ENCODE data around the gene SHOX. TPM values are rescaled to one million over a fixed set of nuclear protein-coding genes. Genes with fewer than 3 reads are reported as not detected.
"Not testable (repeated sequence)": the region's sequence is repeated elsewhere in the genome, so short reads cannot be mapped to it uniquely, and the experiment has no call there.

The SHOX gene
- total RNA-seq, 1 experiment from 2014 or later: not detected

- TF ChIP-seq CTCF (IDR thresholded peaks at IDR 0.05; ENCODE audit: insufficient read depth in 1 of 2, low read depth in 1 of 2, low read length in 1 of 2, severe bottlenecking in 1 of 2, unreplicated experiment in 1 of 2): no peak
- DNase-seq: no peak
- Histone ChIP-seq H3K4me3 (ENCODE audit: low read depth, low read length) (no peak overlapping the region), H3K36me3 (ENCODE audit: control insufficient read depth, insufficient read depth, low read length) (no peaks in the 10 kb centered on the region), H3K9me3 (no peaks in the 10 kb centered on the region), H3K4me1 (no peaks in the 10 kb centered on the region), H3K27me3 (replicated peaks; ENCODE audit: control insufficient read depth, insufficient read depth, low read length) (no peaks in the 10 kb centered on the region)
- Mint-ChIP-seq H3K27ac (ENCODE audit: unreplicated experiment) (no peak overlapping the region), H3K9me3 (ENCODE audit: unreplicated experiment) (peaks cover 21% of the 10 kb centered on the region), H3K36me3 (ENCODE audit: insufficient read depth, unreplicated experiment) (no peaks in the 10 kb centered on the region), H3K27me3 (ENCODE audit: insufficient read depth, unreplicated experiment) (no peaks in the 10 kb centered on the region), H3K4me3 (ENCODE audit: unreplicated experiment) (no peak overlapping the region), H3K4me1 (ENCODE audit: low read depth, unreplicated experiment) (no peaks in the 10 kb centered on the region)
- POLR2A ChIA-PET: no interaction called here
- BruUV-seq (replicated peaks): no TSS peak
- CTCF ChIA-PET: no interaction called here
- intact Hi-C loops (cut with micrococcal nuclease; ENCODE audit: unreplicated experiment): no loop called here
Measured at GRCh38 chrX:590693-591404, 39.7 kb upstream of the SHOX start.

GRCh38 chrX:599837-600715 lies 30.5 kb upstream of the SHOX start:
- Histone ChIP-seq H3K27me3 (replicated peaks; ENCODE audit: control insufficient read depth, insufficient read depth, low read length) (no peaks in the 10 kb centered on the region), H3K4me3 (ENCODE audit: low read depth, low read length) (no peak overlapping the region), H3K36me3 (ENCODE audit: control insufficient read depth, insufficient read depth, low read length) (no peaks in the 10 kb centered on the region), H3K4me1 (no peaks in the 10 kb centered on the region), H3K9me3 (peaks cover 7% of the 10 kb centered on the region; the same call in 1 of the 2 replicates)
- Mint-ChIP-seq H3K9me3 (ENCODE audit: unreplicated experiment) (peaks cover 36% of the 10 kb centered on the region), H3K27me3 (ENCODE audit: insufficient read depth, unreplicated experiment) (no peaks in the 10 kb centered on the region), H3K36me3 (ENCODE audit: insufficient read depth, unreplicated experiment) (no peaks in the 10 kb centered on the region), H3K4me3 (ENCODE audit: unreplicated experiment) (no peak overlapping the region), H3K27ac (ENCODE audit: unreplicated experiment) (no peak overlapping the region), H3K4me1 (ENCODE audit: low read depth, unreplicated experiment) (no peaks in the 10 kb centered on the region)
- DNase-seq: no peak
- no TSS peak for BruUV-seq (replicated peaks)
- TF ChIP-seq CTCF (IDR thresholded peaks at IDR 0.05; ENCODE audit: insufficient read depth in 1 of 2, low read depth in 1 of 2, low read length in 1 of 2, severe bottlenecking in 1 of 2, unreplicated experiment in 1 of 2): no peak
- ChIA-PET CTCF (no interaction called here), POLR2A (no interaction called here)
- intact Hi-C loops (cut with micrococcal nuclease; ENCODE audit: unreplicated experiment): no loop called here

GRCh38 chrX:603029-603428 lies 27.6 kb upstream of the SHOX start:
- BruUV-seq (replicated peaks); H3K4me3 Mint-ChIP-seq (ENCODE audit: unreplicated experiment); DNase-seq; POLR2A ChIA-PET; H3K27ac Mint-ChIP-seq (ENCODE audit: unreplicated experiment); H3K27me3 Mint-ChIP-seq (ENCODE audit: insufficient read depth, unreplicated experiment); intact Hi-C loops (cut with micrococcal nuclease; ENCODE audit: unreplicated experiment); H3K4me1 Mint-ChIP-seq (ENCODE audit: low read depth, unreplicated experiment); H3K9me3 ChIP-seq; H3K4me3 ChIP-seq (ENCODE audit: low read depth, low read length); H3K27me3 ChIP-seq (replicated peaks; ENCODE audit: control insufficient read depth, insufficient read depth, low read length); CTCF ChIA-PET; H3K4me1 ChIP-seq; H3K36me3 ChIP-seq (ENCODE audit: control insufficient read depth, insufficient read depth, low read length); H3K36me3 Mint-ChIP-seq (ENCODE audit: insufficient read depth, unreplicated experiment): not testable (repeated sequence)
- H3K9me3 Mint-ChIP-seq (ENCODE audit: unreplicated experiment): peaks cover 16% of the 10 kb centered on the region

- H3K4me1 ChIP-seq; POLR2A ChIA-PET; H3K36me3 ChIP-seq (ENCODE audit: control insufficient read depth, insufficient read depth, low read length); CTCF ChIA-PET; H3K27me3 ChIP-seq (replicated peaks; ENCODE audit: control insufficient read depth, insufficient read depth, low read length); BruUV-seq (replicated peaks); H3K4me3 Mint-ChIP-seq (ENCODE audit: unreplicated experiment); H3K27ac Mint-ChIP-seq (ENCODE audit: unreplicated experiment); H3K27me3 Mint-ChIP-seq (ENCODE audit: insufficient read depth, unreplicated experiment); H3K4me3 ChIP-seq (ENCODE audit: low read depth, low read length); H3K9me3 ChIP-seq; intact Hi-C loops (cut with micrococcal nuclease; ENCODE audit: unreplicated experiment); H3K4me1 Mint-ChIP-seq (ENCODE audit: low read depth, unreplicated experiment); H3K36me3 Mint-ChIP-seq (ENCODE audit: insufficient read depth, unreplicated experiment); DNase-seq: not testable (repeated sequence)
- H3K9me3 Mint-ChIP-seq (ENCODE audit: unreplicated experiment): peaks cover 16% of the 10 kb centered on the region
Measured at GRCh38 chrX:604616-605015, 26.0 kb upstream of the SHOX start.

- intact Hi-C loops (cut with micrococcal nuclease; ENCODE audit: unreplicated experiment); H3K9me3 ChIP-seq; H3K27ac Mint-ChIP-seq (ENCODE audit: unreplicated experiment); H3K36me3 Mint-ChIP-seq (ENCODE audit: insufficient read depth, unreplicated experiment); DNase-seq; H3K27me3 ChIP-seq (replicated peaks; ENCODE audit: control insufficient read depth, insufficient read depth, low read length); BruUV-seq (replicated peaks); H3K4me1 ChIP-seq; H3K4me3 ChIP-seq (ENCODE audit: low read depth, low read length); H3K27me3 Mint-ChIP-seq (ENCODE audit: insufficient read depth, unreplicated experiment); H3K4me3 Mint-ChIP-seq (ENCODE audit: unreplicated experiment); POLR2A ChIA-PET; H3K4me1 Mint-ChIP-seq (ENCODE audit: low read depth, unreplicated experiment); H3K36me3 ChIP-seq (ENCODE audit: control insufficient read depth, insufficient read depth, low read length); CTCF ChIA-PET: not testable (repeated sequence)
- H3K9me3 Mint-ChIP-seq (ENCODE audit: unreplicated experiment): peaks cover 21% of the 10 kb centered on the region
Measured at GRCh38 chrX:608088-608487, 22.5 kb upstream of the SHOX start.

Measured in Caco-2 (cell line).